DOHH2 (cell line): ENCODE results near the gene PXDC1.

Experiments used
- EZH2phosphoT487 ChIP-seq: fragments of 200-600 bp; sonication (generic); IDR thresholded peaks from 2 replicates; pipeline ENCODE4 v1.6.1; 2017; ENCODE audit warnings: borderline replicate concordance, mild to moderate bottlenecking, antibody characterized with exemption, low read length, moderate library complexity, mixed read lengths
- TF ChIP-seq, protein P1 (sequence below): fragments of 200-600 bp; sonication (generic); IDR thresholded peaks from one replicate; pipeline ENCODE4 v1.5.1; 2014; ENCODE audit warnings: antibody characterized with exemption, mild to moderate bottlenecking, low read depth, low read length; ENCODE audit not compliant: poor library complexity, severe bottlenecking

DNA sequence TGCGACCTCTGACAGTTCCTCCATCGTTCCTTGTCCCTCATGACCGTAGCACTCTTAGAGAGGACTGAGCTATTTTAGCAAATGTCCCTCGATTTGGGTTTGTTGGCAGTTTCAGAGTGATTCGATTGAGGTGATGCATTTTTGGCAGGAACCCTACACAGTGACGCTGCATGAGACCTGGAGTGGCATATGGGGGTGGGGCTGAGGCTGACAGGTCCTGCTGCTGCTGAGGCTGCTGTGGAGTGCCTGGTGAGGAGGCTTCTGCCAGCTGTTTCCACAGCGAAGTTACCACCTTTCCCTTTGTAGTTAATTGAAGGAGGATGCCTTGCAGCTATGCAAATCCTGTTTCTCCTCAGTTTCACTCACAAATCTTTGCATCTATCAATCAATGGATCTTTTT, 19.8 kb downstream of the PXDC1 start:
- TF ChIP-seq, protein P1, sequence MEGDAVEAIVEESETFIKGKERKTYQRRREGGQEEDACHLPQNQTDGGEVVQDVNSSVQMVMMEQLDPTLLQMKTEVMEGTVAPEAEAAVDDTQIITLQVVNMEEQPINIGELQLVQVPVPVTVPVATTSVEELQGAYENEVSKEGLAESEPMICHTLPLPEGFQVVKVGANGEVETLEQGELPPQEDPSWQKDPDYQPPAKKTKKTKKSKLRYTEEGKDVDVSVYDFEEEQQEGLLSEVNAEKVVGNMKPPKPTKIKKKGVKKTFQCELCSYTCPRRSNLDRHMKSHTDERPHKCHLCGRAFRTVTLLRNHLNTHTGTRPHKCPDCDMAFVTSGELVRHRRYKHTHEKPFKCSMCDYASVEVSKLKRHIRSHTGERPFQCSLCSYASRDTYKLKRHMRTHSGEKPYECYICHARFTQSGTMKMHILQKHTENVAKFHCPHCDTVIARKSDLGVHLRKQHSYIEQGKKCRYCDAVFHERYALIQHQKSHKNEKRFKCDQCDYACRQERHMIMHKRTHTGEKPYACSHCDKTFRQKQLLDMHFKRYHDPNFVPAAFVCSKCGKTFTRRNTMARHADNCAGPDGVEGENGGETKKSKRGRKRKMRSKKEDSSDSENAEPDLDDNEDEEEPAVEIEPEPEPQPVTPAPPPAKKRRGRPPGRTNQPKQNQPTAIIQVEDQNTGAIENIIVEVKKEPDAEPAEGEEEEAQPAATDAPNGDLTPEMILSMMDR = no peak
- no peak for TF ChIP-seq EZH2phosphoT487
